GM12878 (cell line): Measurements from ENCODE around the gene NAA35. TPM values are rescaled to one million over a fixed set of nuclear protein-coding genes. Genes with fewer than 3 reads are reported as not detected.

Source experiments
- ATAC-seq: fragments of 200-7000 bp; cut with Tn5 transposase; 3 replicates; pipeline ENCODE4 v1.9.1; 2020; ENCODE audit warnings: mild to moderate bottlenecking, moderate library complexity
- BruUV-seq: library from RNA; stranded (reverse); fragments of 400-500 nt; replicated peaks from 2 replicates; lab custom pipeline; 2021; lab: Mats Ljungman, UMichigan
- CTCF ChIA-PET: fragments of 300-600 bp; sonication (Branson Sonifier 250); formaldehyde crosslinking; extraction: SDS; loops from one replicate; lab custom pipeline; 2021; ENCODE audit warnings: inconsistent platforms; lab: Yijun Ruan, JAX
- POLR2A ChIA-PET: fragments of 350-600 bp; formaldehyde crosslinking; extraction: SDS; loops from one replicate; lab custom pipeline; 2021; ENCODE audit warnings: inconsistent platforms; lab: Charles Lee
- RAD21 ChIA-PET: fragments of 300-600 bp; sonication (Branson Sonifier 250); formaldehyde crosslinking; loops from one replicate; lab custom pipeline; 2023; ENCODE audit warnings: antibody characterized with exemption; ENCODE audit not compliant: unreplicated experiment; lab: Charles Lee
- SMC1A ChIA-PET: fragments of 300-600 bp; sonication (Branson Sonifier 250); formaldehyde crosslinking; loops from one replicate; lab custom pipeline; 2023; ENCODE audit not compliant: unreplicated experiment, uncharacterized antibody; lab: Charles Lee
- DNase-seq: peaks from one replicate; pipeline ENCODE4 v3.0.0-alpha.2; 2011; ENCODE audit warnings: low read depth, low spot score
- FAIRE-seq: peaks from 3 replicates; lab custom pipeline; 2011; peaks lifted over from hg19 to GRCh38; lab: Jason Lieb, UNC
- H2AFZ ChIP-seq: 2 replicates; pipeline ENCODE4 v1.6.0; 2011; ENCODE audit warnings: low read depth, low read length, control low read depth; ENCODE audit not compliant: control insufficient read depth
- H3K27ac ChIP-seq: 2 replicates; pipeline ENCODE4 v1.5.1; 2011; ENCODE audit warnings: control low read depth; ENCODE audit not compliant: control insufficient read depth, insufficient read depth
- H3K27me3 ChIP-seq, 2 experiments: replicated peaks in 1 of 2; 2 replicates each; pipeline versions ENCODE4 v1.6.0 to v1.6.1; 2011; ENCODE audit warnings: low read length in 1 of 2; ENCODE audit not compliant: control insufficient read depth in 2 of 2, insufficient read depth in 2 of 2
- H3K36me3 ChIP-seq, 2 experiments: 2 replicates each; pipeline ENCODE4 v1.5.1; 2011; ENCODE audit warnings: low read length in 1 of 2; ENCODE audit not compliant: control insufficient read depth in 2 of 2, insufficient read depth in 2 of 2
- H3K4me1 ChIP-seq: 2 replicates; pipeline ENCODE4 v1.6.1; 2011; ENCODE audit warnings: mild to moderate bottlenecking, low read length, moderate library complexity, mixed read lengths; ENCODE audit not compliant: control insufficient read depth, insufficient read depth
- H3K4me2 ChIP-seq: 2 replicates; pipeline ENCODE4 v1.6.0; 2011; ENCODE audit warnings: control low read depth; ENCODE audit not compliant: control insufficient read depth, insufficient read depth
- H3K4me3 ChIP-seq: fragments of 200-600 bp; sonication (generic); 2 replicates; pipeline ENCODE4 v1.5.1; 2016
- H3K79me2 ChIP-seq: 2 replicates; pipeline ENCODE4 v1.6.0; 2011; ENCODE audit warnings: low read length; ENCODE audit not compliant: control insufficient read depth, insufficient read depth
- H3K9ac ChIP-seq: 2 replicates; pipeline ENCODE4 v1.8.0; 2011; ENCODE audit warnings: low read length, control low read depth, mixed read lengths; ENCODE audit not compliant: control insufficient read depth, insufficient read depth
- H3K9me3 ChIP-seq: replicated peaks from 3 replicates; pipeline ENCODE4 v1.5.1; 2011; ENCODE audit warnings: mild to moderate bottlenecking, low read length; ENCODE audit not compliant: control insufficient read depth, insufficient read depth
- H4K20me1 ChIP-seq: 2 replicates; pipeline ENCODE4 v1.6.0; 2011; ENCODE audit not compliant: control insufficient read depth, insufficient read depth
- BCLAF1 ChIP-seq: fragments of 450-650 bp; IDR thresholded peaks from 2 replicates; pipeline ENCODE4 v1.6.1; 2017; ENCODE audit warnings: antibody characterized with exemption, mild to moderate bottlenecking, moderate library complexity
- CHD2 ChIP-seq: IDR thresholded peaks from 2 replicates; pipeline ENCODE4 v1.6.1; 2011; ENCODE audit warnings: low read depth, low read length, improper control_type of control experiment, borderline replicate concordance
- EZH2 ChIP-seq: IDR thresholded peaks from 2 replicates; pipeline ENCODE4 v1.6.1; 2012; ENCODE audit warnings: low read depth, mild to moderate bottlenecking, control low read depth, inconsistent platforms, low read length, borderline replicate concordance; ENCODE audit not compliant: control insufficient read depth
- GABPA ChIP-seq: IDR thresholded peaks from 2 replicates; pipeline ENCODE4 v1.6.1; 2014; ENCODE audit warnings: antibody characterized with exemption, low read depth, mild to moderate bottlenecking, inconsistent platforms
- JUND ChIP-seq: IDR thresholded peaks from 2 replicates; pipeline ENCODE4 v1.6.1; 2012; ENCODE audit warnings: low read depth, mild to moderate bottlenecking, low read length, improper control_type of control experiment, moderate library complexity
- MLLT1 ChIP-seq: fragments of 450-650 bp; IDR thresholded peaks from 2 replicates; pipeline ENCODE4 v1.6.1; 2016; ENCODE audit warnings: mild to moderate bottlenecking
- MTA2 ChIP-seq: fragments of 450-650 bp; IDR thresholded peaks from 2 replicates; pipeline ENCODE4 v1.6.1; 2016; ENCODE audit warnings: low read depth, mild to moderate bottlenecking, moderate library complexity
- SMAD5 ChIP-seq: IDR thresholded peaks from 2 replicates; pipeline ENCODE4 v1.6.1; 2016; ENCODE audit warnings: antibody characterized with exemption, low read depth
- SREBF1 ChIP-seq: IDR thresholded peaks from 2 replicates; pipeline ENCODE4 v1.6.1; 2012; ENCODE audit warnings: mild to moderate bottlenecking, low read length
- TARDBP ChIP-seq: IDR thresholded peaks from 2 replicates; pipeline ENCODE4 v1.6.1; 2016; ENCODE audit warnings: borderline replicate concordance
- WGBS: methylation state at CpG from one replicate; pipeline ENCODE4 v1.1.6; 2016; ENCODE audit warnings: low lambda C conversion rate; ENCODE audit not compliant: insufficient replicate concordance, insufficient coverage; ENCODE audit errors: missing lambda C conversion rate; 5-methylcytosine and 5-hydroxymethylcytosine counted together
- in situ Hi-C: fragments of 300-500 bp; cut with MboI; formaldehyde crosslinking; loops from 9 replicates; pipeline ENCODE4 v1.14.3; 2018; ENCODE audit warnings: mixed read lengths
- intact Hi-C: fragments of 100-400 bp; cut with micrococcal nuclease; formaldehyde crosslinking; loops from one replicate; pipeline ENCODE4 v1.14.2; 2022; ENCODE audit not compliant: unreplicated experiment
- polyA plus RNA-seq, 11 experiments: library from polyadenylated mRNA; depleted of rRNA in 4 of 11; unstranded in 6 of 11; stranded (reverse) in 5 of 11; fragments of >200 nt; fragmentation: Nextera tagmentation in 4 of 11; fragmentation: Illumina TruSeq in 1 of 11; extraction: Ambion mirVana in 4 of 11; extraction: Trizol in 1 of 11; gene quantifications; 1 replicate in 1 of 11; 2 replicates in 10 of 11; pipeline versions ENCODE4 v1.2.1 to v1.2.3, GENCODE V29; 2011 to 2016; ENCODE audit warnings: inconsistent platforms in 2 of 11, missing spikeins in 2 of 11, low read depth in 1 of 11
- total RNA-seq, 4 experiments: library from RNA; depleted of rRNA in 3 of 4; stranded (reverse); fragments of >200 nt in 3 of 4; fragmentation: Illumina TruSeq in 1 of 4; extraction: Trizol in 1 of 4; gene quantifications; 2 replicates each; pipeline versions ENCODE4 v1.2.1 to v1.2.3, GENCODE V29; 2013 to 2021

NAA35 gene
- total and polyA plus RNA-seq, 10 of the 15 experiments (the other 5 are each of a cell fraction or from before 2014, with no cell fraction given): 15.5 to 38.0 (median 26.9) TPM

DNA sequence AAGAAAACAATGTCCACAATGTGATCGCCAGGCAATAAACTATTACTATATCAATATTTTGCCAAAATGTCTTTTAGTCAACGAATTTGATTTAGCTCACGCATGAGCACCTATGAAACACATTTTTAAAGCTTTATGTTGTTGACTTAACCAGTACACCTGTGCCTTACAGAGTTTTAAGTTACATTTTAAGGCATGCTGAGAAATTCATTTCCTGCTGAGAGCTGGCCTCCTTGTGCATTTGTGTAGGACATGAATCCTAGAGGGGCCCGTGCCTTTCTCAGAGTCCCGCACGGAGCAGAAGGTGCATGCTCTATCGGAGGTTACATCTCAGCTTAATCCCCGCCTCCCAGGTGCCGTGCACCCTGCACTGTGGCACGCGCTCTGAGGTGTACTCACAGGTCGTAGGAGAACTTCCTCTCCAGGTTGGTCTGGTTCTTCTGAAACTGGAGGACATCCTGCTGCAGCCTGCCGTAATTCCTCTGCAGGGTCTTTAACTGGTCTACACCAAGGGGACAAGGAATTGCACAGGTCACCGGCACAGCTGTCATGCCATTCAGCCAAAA is 105.2 kb downstream of the NAA35 start:
- no peaks in the 10 kb centered on the region for H3K27me3 ChIP-seq
- H3K4me3 ChIP-seq: no peak overlapping the region
- DNase-seq: no peak
- no peak overlapping the region for H3K4me2 ChIP-seq
- H2AFZ ChIP-seq: no peak overlapping the region
- H3K79me2 ChIP-seq: no peaks in the 10 kb centered on the region
- H3K9ac ChIP-seq: no peak overlapping the region
- no peak for FAIRE-seq
- ChIA-PET RAD21 (no interaction called here), CTCF (interaction anchor here (0.6 to 0.8 kb wide), 2 partner anchors 95 to 226 kb away, joined by 3 read pairs; no protein-coding TSS in a partner anchor), POLR2A (no interaction called here), SMC1A (no interaction called here)
- no TSS peak for BruUV-seq
- intact Hi-C loops (no loop called here), in situ Hi-C loops (no loop called here)
- no peaks in the 10 kb centered on the region for H3K4me1 ChIP-seq
- no peak overlapping the region for H3K27ac ChIP-seq
- no peaks in the 10 kb centered on the region for H3K9me3 ChIP-seq
- TF ChIP-seq SREBF1: no peak
- TF ChIP-seq TARDBP: no peak
- no peak for TF ChIP-seq SMAD5
- no peak for TF ChIP-seq BCLAF1
- no peak for TF ChIP-seq JUND
- no peak for TF ChIP-seq MTA2
- no peak for TF ChIP-seq GABPA
- TF ChIP-seq EZH2: no peak
- no peak for TF ChIP-seq CHD2
- TF ChIP-seq MLLT1: no peak
- no peaks in the 10 kb centered on the region for H4K20me1 ChIP-seq
- 80% methylated on average over 14 of the region's 14 CpGs for WGBS
- H3K36me3 ChIP-seq: no peaks in the 10 kb centered on the region
- ATAC-seq: no peak
